B cell (primary cell): ENCODE measurements around the gene DNAJC3.

Source experiments
- EZH2 ChIP-seq: IDR thresholded peaks from 2 replicates; pipeline ENCODE4 v1.6.1; 2012; ENCODE audit warnings: borderline replicate concordance, low read depth, mild to moderate bottlenecking, moderate library complexity, low read length; ENCODE audit not compliant: insufficient read depth, poor library complexity, severe bottlenecking
- TF ChIP-seq, protein P1 (sequence below): fragments of 200-600 bp; IDR thresholded peaks from one replicate; pipeline ENCODE4 v1.8.0; 2022; ENCODE audit warnings: antibody characterized with exemption, mild to moderate bottlenecking

GRCh38 chr13:95740979-95741320 is 64.0 kb downstream of the DNAJC3 start:
- TF ChIP-seq, protein P1, sequence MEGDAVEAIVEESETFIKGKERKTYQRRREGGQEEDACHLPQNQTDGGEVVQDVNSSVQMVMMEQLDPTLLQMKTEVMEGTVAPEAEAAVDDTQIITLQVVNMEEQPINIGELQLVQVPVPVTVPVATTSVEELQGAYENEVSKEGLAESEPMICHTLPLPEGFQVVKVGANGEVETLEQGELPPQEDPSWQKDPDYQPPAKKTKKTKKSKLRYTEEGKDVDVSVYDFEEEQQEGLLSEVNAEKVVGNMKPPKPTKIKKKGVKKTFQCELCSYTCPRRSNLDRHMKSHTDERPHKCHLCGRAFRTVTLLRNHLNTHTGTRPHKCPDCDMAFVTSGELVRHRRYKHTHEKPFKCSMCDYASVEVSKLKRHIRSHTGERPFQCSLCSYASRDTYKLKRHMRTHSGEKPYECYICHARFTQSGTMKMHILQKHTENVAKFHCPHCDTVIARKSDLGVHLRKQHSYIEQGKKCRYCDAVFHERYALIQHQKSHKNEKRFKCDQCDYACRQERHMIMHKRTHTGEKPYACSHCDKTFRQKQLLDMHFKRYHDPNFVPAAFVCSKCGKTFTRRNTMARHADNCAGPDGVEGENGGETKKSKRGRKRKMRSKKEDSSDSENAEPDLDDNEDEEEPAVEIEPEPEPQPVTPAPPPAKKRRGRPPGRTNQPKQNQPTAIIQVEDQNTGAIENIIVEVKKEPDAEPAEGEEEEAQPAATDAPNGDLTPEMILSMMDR = no peak
- TF ChIP-seq EZH2 = no peak
